SH-SY5Y (cell line): ENCODE measurements around the gene RAF1.

ENCODE experiments used
- GATA2 ChIP-seq: IDR thresholded peaks from 2 replicates; pipeline ENCODE4 v1.6.1; 2011; ENCODE audit warnings: mild to moderate bottlenecking, low read depth, low read length
- GATA3 ChIP-seq: IDR thresholded peaks from 2 replicates; pipeline ENCODE4 v1.6.1; 2011; ENCODE audit warnings: low read depth, mild to moderate bottlenecking, low read length, moderate library complexity

DNA sequence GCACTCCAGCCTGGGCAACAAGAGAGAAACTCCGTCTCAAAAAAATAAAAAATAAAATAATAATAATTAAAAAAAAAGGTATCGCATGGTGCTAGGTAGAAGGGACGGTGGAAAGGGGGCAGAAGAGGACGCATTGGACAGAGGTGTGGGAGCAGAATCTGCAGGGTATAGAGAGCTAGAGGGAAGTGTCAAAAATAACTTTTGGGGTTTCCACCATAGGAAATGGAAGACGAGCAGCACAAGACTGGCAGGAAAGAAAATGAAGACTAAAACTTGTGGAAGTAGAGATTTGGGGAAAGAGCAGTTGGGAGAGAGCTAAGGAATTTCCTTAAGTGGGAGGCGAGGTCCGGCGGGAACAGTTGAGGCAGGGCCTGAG, 107.6 kb downstream of the RAF1 start:
- TF ChIP-seq GATA2 (no peak), GATA3 (no peak)
